ENCODE measurements around the gene YY1.
"Not testable (repeated sequence)": the region's sequence is repeated elsewhere in the genome, so short reads cannot be mapped to it uniquely, and the experiment has no call there.

YY1 gene

GRCh38 chr14:100246809-100247428, 8.0 kb downstream of the YY1 start:
- DNase-seq, result no peak

GRCh38 chr14:100250732-100251465, 12.0 kb downstream of the YY1 start:
- DNase-seq, result no peak

- DNase-seq, result no peak
These were observed 13.7 kb downstream of the YY1 start for GRCh38 chr14:100252684-100253083.

- no peak for DNase-seq
These were observed 17.5 kb downstream of the YY1 start for GRCh38 chr14:100256339-100256895.

GRCh38 chr14:100261621-100262020, 22.7 kb downstream of the YY1 start:
- peak; percentile 52 for DNase-seq

- DNase-seq, result no peak
These were observed 23.6 kb downstream of the YY1 start for GRCh38 chr14:100262545-100262944.

GRCh38 chr14:100263141-100263540, 24.2 kb downstream of the YY1 start:
- no peak for DNase-seq

- no peak for DNase-seq
These were observed 29.0 kb downstream of the YY1 start for GRCh38 chr14:100267990-100268389.

- DNase-seq, result no peak
These were observed 29.8 kb downstream of the YY1 start for GRCh38 chr14:100268591-100269207.

- no peak for DNase-seq
These were observed 32.4 kb downstream of the YY1 start for GRCh38 chr14:100271247-100271939.

GRCh38 chr14:100274250-100274649, 35.3 kb downstream of the YY1 start:
- DNase-seq, result no peak

GRCh38 chr14:100275214-100275613, 36.3 kb downstream of the YY1 start:
- no peak for DNase-seq

- no peak for DNase-seq
These were observed 39.8 kb downstream of the YY1 start for GRCh38 chr14:100278702-100279101.

GRCh38 chr14:100279133-100279532, 40.2 kb downstream of the YY1 start:
- no peak for DNase-seq

GRCh38 chr14:100279563-100279962, 40.6 kb downstream of the YY1 start:
- no peak for DNase-seq

- DNase-seq, result no peak
These were observed 42.5 kb downstream of the YY1 start for GRCh38 chr14:100281286-100282082.

- no peak for DNase-seq
These were observed 43.1 kb downstream of the YY1 start for GRCh38 chr14:100282083-100282350.

- no peak for DNase-seq
These were observed 43.9 kb downstream of the YY1 start for GRCh38 chr14:100282766-100283419.

- DNase-seq, result not testable (repeated sequence)
These were observed 44.5 kb downstream of the YY1 start for GRCh38 chr14:100283436-100283835.

- no peak for DNase-seq
These were observed 45.3 kb downstream of the YY1 start for GRCh38 chr14:100283984-100284881.
